Measurements from ENCODE around the gene OLFM1.

The OLFM1 gene

GRCh38 chr9:135069558-135070197 is 17.8 kb upstream of the OLFM1 start:
- no peak for TF ChIP-seq RAD21 (IDR thresholded peaks at IDR 0.05; ENCODE audit: low read depth)
- no peak for TF ChIP-seq TEAD4 (IDR thresholded peaks at IDR 0.05)
- no peak for TF ChIP-seq USF1 (IDR thresholded peaks at IDR 0.05)
- no peak for TF ChIP-seq REST (IDR thresholded peaks at IDR 0.05; ENCODE audit: low read depth)
- TF ChIP-seq CEBPB (IDR thresholded peaks at IDR 0.05), result no peak

- no peak for TF ChIP-seq CREB1 (IDR thresholded peaks at IDR 0.05; ENCODE audit: low read depth)
- TF ChIP-seq YY1 (IDR thresholded peaks at IDR 0.05; ENCODE audit: low read depth), result no peak
- no peak for TF ChIP-seq TAF1 (IDR thresholded peaks at IDR 0.05; ENCODE audit: low read depth)
- no peak for TF ChIP-seq CEBPB (IDR thresholded peaks at IDR 0.05)
- no peak for TF ChIP-seq REST (IDR thresholded peaks at IDR 0.05; ENCODE audit: low read depth)
- no peak for TF ChIP-seq TCF12 (IDR thresholded peaks at IDR 0.05; ENCODE audit: low read depth)
- TF ChIP-seq TEAD4 (IDR thresholded peaks at IDR 0.05), result no peak
- no peak for TF ChIP-seq USF1 (IDR thresholded peaks at IDR 0.05)
- no peak for TF ChIP-seq RAD21 (IDR thresholded peaks at IDR 0.05; ENCODE audit: low read depth)
- TF ChIP-seq EGR1 (IDR thresholded peaks at IDR 0.05), result no peak
- no peak for TF ChIP-seq EP300 (IDR thresholded peaks at IDR 0.05; ENCODE audit: borderline replicate concordance)
- no peak for TF ChIP-seq FOXM1 (IDR thresholded peaks at IDR 0.05; ENCODE audit: borderline replicate concordance, low read depth)
- TF ChIP-seq MAX (IDR thresholded peaks at IDR 0.05), result no peak
- no peak for TF ChIP-seq ZBTB7A (IDR thresholded peaks at IDR 0.05; ENCODE audit: low read depth)
- no peak for TF ChIP-seq NFIC (IDR thresholded peaks at IDR 0.05)
Observed at GRCh38 chr9:135070198-135070951, 17.1 kb upstream of the OLFM1 start.

- TF ChIP-seq USF1 (IDR thresholded peaks at IDR 0.05) (no peak), EGR1 (IDR thresholded peaks at IDR 0.05) (no peak), TEAD4 (IDR thresholded peaks at IDR 0.05) (no peak), ZBTB7A (IDR thresholded peaks at IDR 0.05; ENCODE audit: low read depth) (no peak), YY1 (IDR thresholded peaks at IDR 0.05; ENCODE audit: low read depth) (no peak), NFIC (IDR thresholded peaks at IDR 0.05) (no peak), TCF12 (IDR thresholded peaks at IDR 0.05; ENCODE audit: low read depth) (no peak), MAX (IDR thresholded peaks at IDR 0.05) (no peak), CEBPB (IDR thresholded peaks at IDR 0.05) (no peak), CREB1 (IDR thresholded peaks at IDR 0.05; ENCODE audit: low read depth) (no peak), TAF1 (IDR thresholded peaks at IDR 0.05; ENCODE audit: low read depth) (no peak), FOXM1 (IDR thresholded peaks at IDR 0.05; ENCODE audit: borderline replicate concordance, low read depth) (no peak), RAD21 (IDR thresholded peaks at IDR 0.05; ENCODE audit: low read depth) (no peak), EP300 (IDR thresholded peaks at IDR 0.05; ENCODE audit: borderline replicate concordance) (no peak), REST (IDR thresholded peaks at IDR 0.05; ENCODE audit: low read depth) (no peak)
Observed at GRCh38 chr9:135070964-135071735, 16.3 kb upstream of the OLFM1 start.

Measured in Ishikawa (cell line).